OCI-LY1 (cell line): Measurements from ENCODE around the gene SEMA3G.
A peak's percentile ranks its signal among the peaks of the same experiment; 100 is the strongest.

Experiments used
- H2AFZ ChIP-seq: fragments of 200-600 bp; sonication (generic), shearing (Covaris generic); 2 replicates; pipeline ENCODE4 v1.6.0; 2014; ENCODE audit warnings: antibody characterized with exemption, mild to moderate bottlenecking, low read length
- H3F3A ChIP-seq: fragments of 200-600 bp; sonication (generic), shearing (Covaris generic); 2 replicates; pipeline ENCODE4 v1.6.0; 2014; ENCODE audit warnings: mild to moderate bottlenecking, antibody characterized with exemption, low read length, moderate library complexity; ENCODE audit not compliant: insufficient read depth
- H3K27ac ChIP-seq: fragments of 200-600 bp; sonication (generic); 2 replicates; pipeline ENCODE4 v1.5.1; 2014; ENCODE audit warnings: low read length, mixed run types, mild to moderate bottlenecking, low read depth; ENCODE audit not compliant: poor library complexity, severe bottlenecking
- H3K27me3 ChIP-seq: fragments of 200-600 bp; sonication (generic); 2 replicates; pipeline ENCODE4 v1.6.0; 2014; ENCODE audit warnings: antibody characterized with exemption, mild to moderate bottlenecking, low read length, moderate library complexity; ENCODE audit not compliant: insufficient read depth
- H3K36me3 ChIP-seq: fragments of 200-600 bp; sonication (generic); 2 replicates; pipeline ENCODE4 v1.6.1; 2014; ENCODE audit warnings: mild to moderate bottlenecking, antibody characterized with exemption, low read length, moderate library complexity, mixed read lengths; ENCODE audit not compliant: insufficient read depth
- H3K4me1 ChIP-seq: fragments of 200-600 bp; sonication (generic); 2 replicates; pipeline ENCODE4 v1.5.1; 2014; ENCODE audit warnings: mild to moderate bottlenecking, low read length, moderate library complexity; ENCODE audit not compliant: insufficient read depth, severe bottlenecking
- H3K4me2 ChIP-seq: fragments of 200-600 bp; sonication (generic), shearing (Covaris generic); 2 replicates; pipeline ENCODE4 v1.6.1; 2014; ENCODE audit warnings: low read length
- H3K4me3 ChIP-seq: fragments of 200-600 bp; sonication (generic); 2 replicates; pipeline ENCODE4 v1.5.1; 2014; ENCODE audit warnings: low read length, low read depth, mild to moderate bottlenecking, mixed read lengths; ENCODE audit not compliant: poor library complexity, severe bottlenecking
- H3K79me2 ChIP-seq: fragments of 200-600 bp; shearing (Covaris generic); 2 replicates; pipeline ENCODE4 v1.6.1; 2016; ENCODE audit warnings: mixed run types, low read length, mixed read lengths; ENCODE audit not compliant: insufficient read depth
- H3K9ac ChIP-seq: fragments of 200-600 bp; sonication (generic), shearing (Covaris generic); 2 replicates; pipeline ENCODE4 v1.6.1; 2014; ENCODE audit warnings: mild to moderate bottlenecking, low read length, mixed read lengths
- H3K9me2 ChIP-seq: fragments of 200-600 bp; sonication (generic), shearing (Covaris generic); 2 replicates; pipeline ENCODE4 v1.6.1; 2014; ENCODE audit warnings: low read depth, mild to moderate bottlenecking, low read length, mixed read lengths
- H3K9me3 ChIP-seq: fragments of 200-600 bp; shearing (Covaris generic); 2 replicates; pipeline ENCODE4 v1.6.1; 2014; ENCODE audit warnings: low read length, mixed read lengths
- H4K20me1 ChIP-seq: fragments of 200-600 bp; sonication (generic), shearing (Covaris generic); 2 replicates; pipeline ENCODE4 v1.6.0; 2016; ENCODE audit warnings: mild to moderate bottlenecking, low read length; ENCODE audit not compliant: insufficient read depth
- EZH2 ChIP-seq: fragments of 200-600 bp; sonication (generic), shearing (Covaris generic); IDR thresholded peaks from 2 replicates; pipeline ENCODE4 v1.8.0; 2017; ENCODE audit warnings: borderline replicate concordance, mixed run types, mild to moderate bottlenecking, antibody characterized with exemption, low read length, moderate library complexity, mixed read lengths
- TF ChIP-seq, protein P1 (sequence below): fragments of 200-600 bp; sonication (generic), shearing (Covaris generic); IDR thresholded peaks from 2 replicates; pipeline ENCODE4 v1.5.1; 2017; ENCODE audit warnings: mild to moderate bottlenecking, antibody characterized with exemption, low read length, moderate library complexity, mixed read lengths

SEMA3G gene

DNA sequence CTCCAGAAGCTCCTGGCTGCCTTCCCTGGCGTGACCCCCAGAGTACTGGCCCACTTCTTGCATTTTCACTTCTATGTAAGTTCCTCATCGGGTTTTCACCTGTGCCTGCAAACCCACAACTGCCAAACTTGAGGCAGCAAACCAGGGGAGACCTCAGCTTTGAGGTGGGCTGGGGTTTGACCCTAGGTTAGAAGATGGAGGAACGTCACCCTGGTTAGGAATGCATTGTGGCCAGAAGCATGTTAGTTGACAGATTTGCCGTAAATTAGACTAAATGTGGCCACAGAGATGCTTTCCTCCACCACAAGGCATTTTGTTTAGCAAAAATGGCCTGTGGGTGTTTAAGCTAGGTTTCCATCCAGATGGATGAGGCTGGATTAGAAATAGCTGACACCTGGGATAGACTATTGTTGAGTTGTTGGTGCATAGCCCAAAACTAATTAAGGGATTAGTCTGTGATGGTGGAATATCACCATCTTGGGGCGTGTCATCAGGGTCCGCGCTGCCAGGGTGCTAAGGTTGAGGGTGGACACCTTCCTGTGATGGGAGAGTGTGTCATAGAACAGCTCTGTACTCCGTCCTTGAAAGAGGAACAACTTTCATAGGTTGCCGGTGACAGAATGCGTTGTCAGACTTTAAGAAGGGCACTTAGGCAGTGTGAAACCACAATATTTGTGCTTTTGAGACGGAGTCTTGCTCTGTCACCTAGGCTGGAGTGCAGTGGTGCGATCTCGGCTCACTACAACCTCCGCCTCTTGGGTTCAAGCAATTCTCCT is 14.1 kb upstream of the SEMA3G start:
- Histone ChIP-seq H3K9ac (no peak overlapping the region), H3F3A (no peaks in the 10 kb centered on the region), H3K79me2 (0 out of 2 replicates have a peak, but pooled peaks cover 4% of the 10 kb centered on the region)

GRCh38 chr3:52458031-52458760 is 13.3 kb upstream of the SEMA3G start:
- no peaks in the 10 kb centered on the region for H3K9me2 ChIP-seq
- no peaks in the 10 kb centered on the region for H4K20me1 ChIP-seq
- 0 out of 2 replicates have a peak, but pooled peaks cover 4% of the 10 kb centered on the region for H3K79me2 ChIP-seq
- H3K4me3 ChIP-seq = no peak overlapping the region
- H2AFZ ChIP-seq = no peak overlapping the region
- H3K9ac ChIP-seq = no peak overlapping the region
- H3K4me1 ChIP-seq = peaks cover 25% of the 10 kb centered on the region
- H3K27ac ChIP-seq = no peak overlapping the region
- no peaks in the 10 kb centered on the region for H3K27me3 ChIP-seq
- H3F3A ChIP-seq = no peaks in the 10 kb centered on the region
- H3K4me2 ChIP-seq = no peak overlapping the region
- TF ChIP-seq, protein P1, sequence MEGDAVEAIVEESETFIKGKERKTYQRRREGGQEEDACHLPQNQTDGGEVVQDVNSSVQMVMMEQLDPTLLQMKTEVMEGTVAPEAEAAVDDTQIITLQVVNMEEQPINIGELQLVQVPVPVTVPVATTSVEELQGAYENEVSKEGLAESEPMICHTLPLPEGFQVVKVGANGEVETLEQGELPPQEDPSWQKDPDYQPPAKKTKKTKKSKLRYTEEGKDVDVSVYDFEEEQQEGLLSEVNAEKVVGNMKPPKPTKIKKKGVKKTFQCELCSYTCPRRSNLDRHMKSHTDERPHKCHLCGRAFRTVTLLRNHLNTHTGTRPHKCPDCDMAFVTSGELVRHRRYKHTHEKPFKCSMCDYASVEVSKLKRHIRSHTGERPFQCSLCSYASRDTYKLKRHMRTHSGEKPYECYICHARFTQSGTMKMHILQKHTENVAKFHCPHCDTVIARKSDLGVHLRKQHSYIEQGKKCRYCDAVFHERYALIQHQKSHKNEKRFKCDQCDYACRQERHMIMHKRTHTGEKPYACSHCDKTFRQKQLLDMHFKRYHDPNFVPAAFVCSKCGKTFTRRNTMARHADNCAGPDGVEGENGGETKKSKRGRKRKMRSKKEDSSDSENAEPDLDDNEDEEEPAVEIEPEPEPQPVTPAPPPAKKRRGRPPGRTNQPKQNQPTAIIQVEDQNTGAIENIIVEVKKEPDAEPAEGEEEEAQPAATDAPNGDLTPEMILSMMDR = no peak
- no peak for TF ChIP-seq EZH2
- peaks cover 59% of the 10 kb centered on the region for H3K36me3 ChIP-seq
- no peaks in the 10 kb centered on the region for H3K9me3 ChIP-seq

More for the DNA sequence above, 14.1 kb upstream of the SEMA3G start:
- Histone ChIP-seq H2AFZ (no peak overlapping the region), H3K9me2 (no peaks in the 10 kb centered on the region), H3K27me3 (no peaks in the 10 kb centered on the region), H3K4me3 (no peak overlapping the region), H3K9me3 (no peaks in the 10 kb centered on the region), H4K20me1 (no peaks in the 10 kb centered on the region), H3K4me1 (peaks cover 25% of the 10 kb centered on the region), H3K27ac (no peak overlapping the region), H3K36me3 (peaks cover 67% of the 10 kb centered on the region), H3K4me2 (no peak overlapping the region)
- TF ChIP-seq, protein P1 = no peak
- no peak for TF ChIP-seq EZH2

GRCh38 chr3:52456800-52457183 is 11.9 kb upstream of the SEMA3G start:
- Histone ChIP-seq H3K9me2 (no peaks in the 10 kb centered on the region), H3K79me2 (0 out of 2 replicates have a peak, but pooled peaks cover 4% of the 10 kb centered on the region), H4K20me1 (no peaks in the 10 kb centered on the region), H3K4me3 (peak overlapping the region; percentile 90), H3F3A (no peaks in the 10 kb centered on the region), H3K36me3 (peaks cover 46% of the 10 kb centered on the region), H3K9me3 (no peaks in the 10 kb centered on the region), H3K4me1 (peaks cover 25% of the 10 kb centered on the region), H3K27ac (peak overlapping the region; percentile 60), H3K27me3 (no peaks in the 10 kb centered on the region), H3K9ac (peak overlapping the region; percentile 98), H2AFZ (no peak overlapping the region), H3K4me2 (peak overlapping the region; percentile 93)
- TF ChIP-seq, protein P1 = no peak
- no peak for TF ChIP-seq EZH2
